Lung (tissue), 16 donors: ENCODE results near the gene GAS5. TPM values are rescaled to one million over a fixed set of nuclear protein-coding genes. Genes with fewer than 3 reads are reported as not detected.
A peak's percentile ranks its signal among the peaks of the same experiment; 100 is the strongest.

Experiments used
- ATAC-seq: fragments of 200-7000 bp; cut with Tn5 transposase; one replicate; pipeline ENCODE4 v1.9.1; 2020; ENCODE audit warnings: moderate number of reproducible peaks; ENCODE audit not compliant: insufficient read depth, low FRiP score
- DNase-seq, 3 donors: peaks; one replicate each; pipeline ENCODE4 v3.0.0-alpha.2; 2013 to 2017
- H3K27ac ChIP-seq, 2 donors: one replicate each; pipeline ENCODE4 v1.5.1; 2013; ENCODE audit warnings: mild to moderate bottlenecking in 2 of 2, moderate library complexity in 2 of 2, control low read depth in 1 of 2, inconsistent platforms in 1 of 2, low read depth in 1 of 2, low read length in 1 of 2
- H3K27me3 ChIP-seq, 3 donors: one replicate each; pipeline ENCODE4 v1.5.1; 2013; ENCODE audit warnings: low read length in 2 of 3; ENCODE audit not compliant: control insufficient read depth in 3 of 3, insufficient read depth in 3 of 3
- H3K36me3 ChIP-seq, 4 donors: one replicate each; pipeline ENCODE4 v1.5.1; 2013; ENCODE audit warnings: low read length in 4 of 4, mild to moderate bottlenecking in 1 of 4, moderate library complexity in 1 of 4; ENCODE audit not compliant: control insufficient read depth in 4 of 4, insufficient read depth in 4 of 4
- H3K4me1 ChIP-seq, 5 donors: one replicate each; pipeline ENCODE4 v1.5.1; 2013; ENCODE audit warnings: low read length in 5 of 5, mild to moderate bottlenecking in 2 of 5, moderate library complexity in 1 of 5; ENCODE audit not compliant: control insufficient read depth in 5 of 5, insufficient read depth in 5 of 5
- H3K4me3 ChIP-seq: one replicate; pipeline ENCODE4 v1.5.1; 2013; ENCODE audit warnings: mild to moderate bottlenecking, control low read depth, moderate library complexity
- H3K9ac ChIP-seq, 2 donors: one replicate each; pipeline ENCODE4 v1.5.1; 2013; ENCODE audit warnings: low read length in 2 of 2, control low read depth in 1 of 2; ENCODE audit not compliant: insufficient read depth in 1 of 2
- H3K9me3 ChIP-seq, 4 donors: one replicate each; pipeline ENCODE4 v1.5.1; 2013; ENCODE audit warnings: low read length in 3 of 4, mild to moderate bottlenecking in 1 of 4, moderate library complexity in 1 of 4; ENCODE audit not compliant: control insufficient read depth in 4 of 4, insufficient read depth in 3 of 4
- WGBS, 2 donors: extraction: QIAGEN DNeasy Blood & Tissue Kit; methylation state at CpG; one replicate each; pipeline ENCODE4 v1.1.7; 2013; 5-methylcytosine and 5-hydroxymethylcytosine counted together
- long read RNA-seq, 5 donors: transcript quantifications; one replicate each; lab custom pipeline, GENCODE V29; 2026
- polyA plus RNA-seq, 2 donors: library from polyadenylated mRNA; stranded (reverse); fragments of 200-250 nt; gene quantifications; one replicate each; pipeline ENCODE4 v1.2.1, GENCODE V29; 2013
- total RNA-seq, 2 donors: library from RNA; depleted of rRNA in 1 of 2; stranded (reverse); fragments of >200 nt in 1 of 2; gene quantifications; one replicate each; pipeline ENCODE4 v1.2.1, GENCODE V29; 2014 to 2021
- TF ChIP-seq, protein P1 (sequence below): IDR thresholded peaks from 2 replicates; pipeline ENCODE4 v1.5.1; 2012; ENCODE audit warnings: mild to moderate bottlenecking; ENCODE audit errors: control extremely low read depth, extremely low read depth
- donor health status: control.
- donor health status: control.
- donor health status: Bipolar disorder and iron deficiency.
- donor health status: healthy.
- donor health status: DM: yes; HTN: yes; CAD: no.

Gene GAS5
- total RNA-seq (100 to 1,000 TPM; 231 to 306 TPM), polyA plus RNA-seq (1,000 to 10,000 TPM in 1 of 2 donors, 100 to 1,000 TPM in 1; 333 to 1,168 TPM)
- long read RNA-seq, donor 1, transcript GAS5-221 (12 exons, 632 nt) = major isoform, 189 of 757 reads
- long read RNA-seq, donor 1, transcript GAS5-217 (4 exons, 424 nt) = minor isoform, 6 of 757 reads
- long read RNA-seq, donor 1, transcript GAS5-207 (3 exons, 643 nt) = minor isoform, 8 of 757 reads
- long read RNA-seq, donor 1, transcript GAS5-218 (11 exons, 565 nt) = minor isoform, 74 of 757 reads
- long read RNA-seq, donor 1, partial matches to known transcripts = 216 of 757 reads
- long read RNA-seq, donor 1, other reads (novel, unspliced or antisense) = 239 of 757 reads
- long read RNA-seq, donor 2, transcript GAS5-221 (12 exons, 632 nt) = minor isoform, 41 of 259 reads
- long read RNA-seq, donor 2, transcript GAS5-218 (11 exons, 565 nt) = major isoform, 52 of 259 reads
- long read RNA-seq, donor 2, partial matches to known transcripts = 43 of 259 reads
- long read RNA-seq, donor 2, other reads (novel, unspliced or antisense) = 110 of 259 reads
- long read RNA-seq, donor 3, transcript GAS5-221 (12 exons, 632 nt) = major isoform, 127 of 449 reads
- long read RNA-seq, donor 3, transcript GAS5-218 (11 exons, 565 nt) = minor isoform, 46 of 449 reads
- long read RNA-seq, donor 3, transcript GAS5-206 (10 exons, 745 nt) = minor isoform, 5 of 449 reads
- long read RNA-seq, donor 3, partial matches to known transcripts = 104 of 449 reads
- long read RNA-seq, donor 3, other reads (novel, unspliced or antisense) = 150 of 449 reads
- long read RNA-seq, donor 4, transcript GAS5-221 (12 exons, 632 nt) = major isoform, 56 of 297 reads
- long read RNA-seq, donor 4, transcript GAS5-218 (11 exons, 565 nt) = minor isoform, 42 of 297 reads
- long read RNA-seq, donor 4, partial matches to known transcripts = 104 of 297 reads
- long read RNA-seq, donor 4, other reads (novel, unspliced or antisense) = 79 of 297 reads
- long read RNA-seq, donor 5, transcript GAS5-218 (11 exons, 565 nt) = minor isoform, 73 of 723 reads
- long read RNA-seq, donor 5, transcript GAS5-221 (12 exons, 632 nt) = major isoform, 186 of 723 reads
- long read RNA-seq, donor 5, transcript GAS5-207 (3 exons, 643 nt) = minor isoform, 6 of 723 reads
- long read RNA-seq, donor 5, transcript GAS5-204 (3 exons, 1,060 nt) = minor isoform, 7 of 723 reads
- long read RNA-seq, donor 5, partial matches to known transcripts = 332 of 723 reads
- long read RNA-seq, donor 5, other reads (novel, unspliced or antisense) = 100 of 723 reads

DNA sequence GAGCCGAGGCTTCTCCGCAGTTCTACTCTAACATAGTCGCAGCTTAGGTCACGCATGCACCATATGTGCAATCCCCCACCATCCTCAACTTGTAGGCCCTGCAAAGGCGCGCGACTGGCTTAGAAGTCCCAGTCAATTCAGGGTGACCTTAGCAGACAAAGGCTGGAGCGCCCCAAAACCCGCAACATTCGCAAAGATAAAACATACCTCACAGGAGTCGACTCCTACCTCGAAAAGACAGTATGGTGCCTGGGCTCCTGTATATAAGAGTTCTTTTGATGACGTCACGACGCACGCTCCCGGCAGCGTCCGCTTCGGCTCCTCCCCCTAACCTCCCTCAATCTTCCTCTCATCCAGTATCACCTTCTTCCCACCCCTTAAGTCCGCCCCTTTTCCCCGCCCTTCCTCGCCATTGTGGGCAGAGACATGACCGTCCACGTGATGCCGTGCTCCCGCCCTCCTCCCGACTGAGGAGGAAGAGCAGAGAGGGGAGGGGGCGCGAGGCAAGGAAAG is at the start of gene GAS5:
GAS5 (minus strand) TSS at position 237 of the 513 bp plus-strand sequence.
- H3K9ac ChIP-seq = peak within 1 kb of the TSS; percentile 90 to 93
- 0% methylated on average over 27 to 30 of the region's 30 CpGs for WGBS, 2 donors
- peak; percentile 91 for ATAC-seq
- DNase-seq = peak; percentile 100
- H3K9me3 ChIP-seq = no peaks in the 10 kb centered on the region
- H3K4me3 ChIP-seq = peak within 1 kb of the TSS; percentile 77
- H3K27me3 ChIP-seq = no peaks in the 10 kb centered on the region
- peak within 1 kb of the TSS; percentile 90 to 99 for H3K27ac ChIP-seq
- peaks cover 5 to 53% (median 29%) of the 10 kb centered on the region in 4 donors for H3K36me3 ChIP-seq
- TF ChIP-seq, protein P1, sequence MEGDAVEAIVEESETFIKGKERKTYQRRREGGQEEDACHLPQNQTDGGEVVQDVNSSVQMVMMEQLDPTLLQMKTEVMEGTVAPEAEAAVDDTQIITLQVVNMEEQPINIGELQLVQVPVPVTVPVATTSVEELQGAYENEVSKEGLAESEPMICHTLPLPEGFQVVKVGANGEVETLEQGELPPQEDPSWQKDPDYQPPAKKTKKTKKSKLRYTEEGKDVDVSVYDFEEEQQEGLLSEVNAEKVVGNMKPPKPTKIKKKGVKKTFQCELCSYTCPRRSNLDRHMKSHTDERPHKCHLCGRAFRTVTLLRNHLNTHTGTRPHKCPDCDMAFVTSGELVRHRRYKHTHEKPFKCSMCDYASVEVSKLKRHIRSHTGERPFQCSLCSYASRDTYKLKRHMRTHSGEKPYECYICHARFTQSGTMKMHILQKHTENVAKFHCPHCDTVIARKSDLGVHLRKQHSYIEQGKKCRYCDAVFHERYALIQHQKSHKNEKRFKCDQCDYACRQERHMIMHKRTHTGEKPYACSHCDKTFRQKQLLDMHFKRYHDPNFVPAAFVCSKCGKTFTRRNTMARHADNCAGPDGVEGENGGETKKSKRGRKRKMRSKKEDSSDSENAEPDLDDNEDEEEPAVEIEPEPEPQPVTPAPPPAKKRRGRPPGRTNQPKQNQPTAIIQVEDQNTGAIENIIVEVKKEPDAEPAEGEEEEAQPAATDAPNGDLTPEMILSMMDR = no peak
- H3K4me1 ChIP-seq = peaks cover 7 to 37% (median 14%) of the 10 kb centered on the region in 5 donors

DNA sequence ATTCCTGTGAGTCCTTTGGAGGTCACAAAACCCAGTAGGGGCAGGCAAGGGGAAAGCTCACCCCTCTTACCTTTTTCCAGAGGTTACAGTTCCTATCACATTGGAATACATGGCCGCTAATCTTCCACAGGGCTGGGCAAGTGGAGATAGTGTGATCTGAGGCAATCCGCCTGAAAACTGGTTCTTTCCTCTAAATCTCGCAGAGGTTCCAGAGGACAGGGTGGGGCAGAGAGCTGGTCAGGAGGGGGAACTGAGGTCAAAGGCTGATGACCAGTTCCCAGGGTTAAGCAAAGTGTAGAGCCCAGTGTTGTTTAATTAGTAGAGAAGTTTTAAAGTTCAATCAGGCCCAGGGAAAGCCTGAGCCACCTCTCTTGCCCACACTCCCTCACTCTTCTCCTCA is 49.4 kb upstream of the GAS5 start, which contains the start of gene SERPINC1:
SERPINC1 (minus strand) TSS at position 179 of the 400 bp plus-strand sequence; CDS start at position 111, 68 bp downstream.
- peaks cover 0 to 2% (median 0%) of the 10 kb centered on the region in 4 donors for H3K9me3 ChIP-seq
- H3K36me3 ChIP-seq = no peaks in the 10 kb centered on the region
- 96 to 97% methylated on average over 3 of the region's 3 CpGs for WGBS, 2 donors
- no peaks in the 10 kb centered on the region for H3K27me3 ChIP-seq
- TF ChIP-seq, protein P1 = no peak
- no peak for ATAC-seq
- no peak within 1 kb of the TSS for H3K9ac ChIP-seq
- H3K27ac ChIP-seq = no peak within 1 kb of the TSS
- H3K4me1 ChIP-seq = no peaks in the 10 kb centered on the region
- no peak for DNase-seq
- H3K4me3 ChIP-seq = no peak within 1 kb of the TSS

DNA sequence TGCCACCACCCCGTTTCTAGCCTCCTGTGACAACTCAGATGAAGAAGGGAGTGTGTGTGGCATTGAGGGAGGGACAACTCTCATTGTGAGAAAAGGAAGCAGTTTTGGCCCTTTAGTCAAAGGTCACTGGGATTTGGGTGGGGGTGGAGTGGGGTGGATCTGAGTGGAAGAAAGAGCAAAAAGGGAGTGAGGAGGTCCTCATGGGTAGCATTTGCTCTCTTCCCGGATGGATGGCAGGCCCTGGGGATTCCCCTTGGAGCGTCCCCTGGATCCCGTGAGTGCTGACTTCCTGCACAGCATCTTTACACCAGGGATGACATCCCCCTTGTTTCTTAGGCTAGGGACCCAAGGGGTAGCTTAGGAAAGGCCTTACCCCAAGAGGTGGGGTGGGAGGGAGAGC is 48.9 kb upstream of the GAS5 start:
- H3K4me3 ChIP-seq = no peak overlapping the region
- no peak overlapping the region for H3K27ac ChIP-seq
- H3K27me3 ChIP-seq = no peaks in the 10 kb centered on the region
- peaks cover 0 to 2% (median 0%) of the 10 kb centered on the region in 4 donors for H3K9me3 ChIP-seq
- H3K4me1 ChIP-seq = no peaks in the 10 kb centered on the region
- H3K9ac ChIP-seq = no peak overlapping the region
- TF ChIP-seq, protein P1 = no peak
- ATAC-seq = no peak
- no peaks in the 10 kb centered on the region for H3K36me3 ChIP-seq
- no peak for DNase-seq
- WGBS, 2 donors = 91 to 93% methylated on average over 4 of the region's 4 CpGs
